SK-N-SH (cell line): ENCODE results near the gene ULK1. TPM values are rescaled to one million over a fixed set of nuclear protein-coding genes. Genes with fewer than 3 reads are reported as not detected.

ENCODE experiments used
- CTCF ChIA-PET: fragments of 300-600, 350-600 bp; formaldehyde crosslinking; extraction: SDS; loops from one replicate; lab custom pipeline; 2021; lab: Yijun Ruan, JAX
- POLR2A ChIA-PET: fragments of 350-600 bp; sonication (Branson Sonifier 250); formaldehyde crosslinking; extraction: SDS; loops from one replicate; lab custom pipeline; 2020; ENCODE audit warnings: antibody characterized with exemption, inconsistent platforms; lab: Yijun Ruan, JAX
- DNase-seq: peaks from one replicate; pipeline ENCODE4 v3.0.0; 2012
- H2AFZ ChIP-seq: fragments of 200-600 bp; sonication (generic); 2 replicates; pipeline ENCODE4 v1.8.1; 2016; ENCODE audit warnings: antibody characterized with exemption, mild to moderate bottlenecking, low read depth
- H3F3A ChIP-seq: fragments of 200-600 bp; sonication (generic); replicated peaks from 2 replicates; pipeline ENCODE3; 2016; ENCODE audit warnings: antibody characterized with exemption, mild to moderate bottlenecking; ENCODE audit not compliant: insufficient read depth
- H3K27ac ChIP-seq, 2 experiments: fragments of 200-500 bp in 1 of 2; fragments of 200-600 bp in 1 of 2; sonication (Bioruptor generic) in 1 of 2; sonication (generic), shearing (Covaris generic) in 1 of 2; 2 replicates each; pipeline versions ENCODE4 v1.5.1 to v1.6.1; 2014 to 2016; ENCODE audit warnings: low read depth in 2 of 2, inconsistent platforms in 1 of 2, low read length in 1 of 2, mild to moderate bottlenecking in 1 of 2, mixed read lengths in 1 of 2
- H3K27me3 ChIP-seq: fragments of 200-600 bp; sonication (generic), shearing (Covaris generic); 2 replicates; pipeline ENCODE4 v1.6.1; 2016; ENCODE audit warnings: mixed run types; ENCODE audit not compliant: insufficient read depth
- H3K36me3 ChIP-seq, 2 experiments: fragments of 200-500 bp in 1 of 2; fragments of 200-600 bp in 1 of 2; sonication (Bioruptor generic) in 1 of 2; sonication (generic) in 1 of 2; replicated peaks in 1 of 2; 2 replicates each; pipeline versions ENCODE3 to v1.5.1; 2014 to 2016; ENCODE audit warnings: low read length in 1 of 2, mild to moderate bottlenecking in 1 of 2; ENCODE audit not compliant: insufficient read depth in 2 of 2, control insufficient read depth in 1 of 2
- H3K4me1 ChIP-seq, 2 experiments: fragments of 200-500 bp in 1 of 2; fragments of 200-600 bp in 1 of 2; sonication (Bioruptor generic) in 1 of 2; sonication (generic), shearing (Covaris generic) in 1 of 2; 2 replicates each; pipeline versions ENCODE4 v1.5.1 to v1.6.1; 2014 to 2016; ENCODE audit warnings: low read depth in 1 of 2, low read length in 1 of 2, mixed run types in 1 of 2; ENCODE audit not compliant: insufficient read depth in 2 of 2, control insufficient read depth in 1 of 2
- H3K4me2 ChIP-seq: fragments of 200-600 bp; sonication (generic), shearing (Covaris generic); 2 replicates; pipeline ENCODE4 v1.6.1; 2017; ENCODE audit warnings: mixed run types
- H3K4me3 ChIP-seq, 2 experiments: fragments of 200-500 bp in 1 of 2; fragments of 200-600 bp in 1 of 2; sonication (Bioruptor generic) in 1 of 2; sonication (generic), shearing (Covaris generic) in 1 of 2; 2 replicates each; pipeline versions ENCODE4 v1.5.1 to v1.8.1; 2014 to 2016; ENCODE audit warnings: low read depth in 2 of 2, inconsistent platforms in 1 of 2, low read length in 1 of 2, mild to moderate bottlenecking in 1 of 2, mixed read lengths in 1 of 2, moderate library complexity in 1 of 2
- H3K79me2 ChIP-seq: fragments of 200-600 bp; sonication (generic); 2 replicates; pipeline ENCODE4 v1.8.1; 2017; ENCODE audit warnings: mild to moderate bottlenecking; ENCODE audit not compliant: insufficient read depth
- H3K9ac ChIP-seq: fragments of 200-600 bp; sonication (generic); 2 replicates; pipeline ENCODE4 v1.6.1; 2017; ENCODE audit warnings: mixed run types
- H3K9me2 ChIP-seq: fragments of 200-600 bp; sonication (generic); 2 replicates; pipeline ENCODE4 v1.6.1; 2017; ENCODE audit warnings: mixed run types
- H3K9me3 ChIP-seq: fragments of 200-600 bp; sonication (generic); 2 replicates; pipeline ENCODE4 v1.6.1; 2017; ENCODE audit warnings: mixed run types, mild to moderate bottlenecking, moderate library complexity
- H4K20me1 ChIP-seq: fragments of 200-600 bp; sonication (generic); 2 replicates; pipeline ENCODE4 v1.6.1; 2017; ENCODE audit warnings: mild to moderate bottlenecking, mixed run types; ENCODE audit not compliant: insufficient read depth
- CTCF ChIP-seq: fragments of 200-600 bp; sonication (generic); IDR thresholded peaks from 2 replicates; pipeline ENCODE4 v1.6.1; 2017; ENCODE audit warnings: antibody characterized with exemption, mild to moderate bottlenecking, moderate library complexity
- EZH2phosphoT487 ChIP-seq: fragments of 200-600 bp; sonication (generic); IDR thresholded peaks from 2 replicates; pipeline ENCODE4 v1.6.1; 2017; ENCODE audit warnings: low read depth, mixed run types, mild to moderate bottlenecking, antibody characterized with exemption, moderate library complexity, borderline replicate concordance
- GATA2 ChIP-seq: sonication (generic); formaldehyde crosslinking; IDR thresholded peaks from 2 replicates; pipeline ENCODE4 v1.5.0; 2020; ENCODE audit warnings: mild to moderate bottlenecking, missing genetic modification reagents
- IRF3 ChIP-seq: fragments of 150-350 bp; IDR thresholded peaks from 2 replicates; pipeline ENCODE4 v1.6.1; 2016; ENCODE audit warnings: mild to moderate bottlenecking, low read depth, low read length
- MXI1 ChIP-seq: IDR thresholded peaks from 2 replicates; pipeline ENCODE4 v1.6.1; 2012; ENCODE audit warnings: mild to moderate bottlenecking, low read depth, low read length, improper control_type of control experiment
- POLR2AphosphoS5 ChIP-seq: IDR thresholded peaks from 2 replicates; pipeline ENCODE4 v1.6.1; 2012; ENCODE audit warnings: low read depth, low read length
- YY1 ChIP-seq: IDR thresholded peaks from 2 replicates; pipeline ENCODE4 v1.4.0; 2012; ENCODE audit warnings: low read depth, mild to moderate bottlenecking
- WGBS: methylation state at CpG from one replicate; pipeline ENCODE4 v1.1.6; 2017; ENCODE audit warnings: low lambda C conversion rate; 5-methylcytosine and 5-hydroxymethylcytosine counted together
- polyA plus RNA-seq, 3 experiments: library from polyadenylated mRNA; depleted of rRNA; stranded (reverse); fragments of >200 nt; gene quantifications; 2 replicates each; pipeline ENCODE4 v1.2.3, GENCODE V29; 2012

ULK1 gene
- polyA plus RNA-seq, 1 of the 3 experiments (the other 2 are of a cell fraction): 10.7 TPM

GRCh38 chr12:131919366-131920156 lies 25.1 kb downstream of the ULK1 start:
- Histone ChIP-seq H3K9me2 (no peaks in the 10 kb centered on the region), H3K4me3 (no peak overlapping the region), H3F3A (peaks cover 3% of the 10 kb centered on the region), H4K20me1 (no peaks in the 10 kb centered on the region), H3K9ac (no peak overlapping the region), H2AFZ (no peak overlapping the region), H3K4me2 (no peak overlapping the region)
- TF ChIP-seq MXI1: no peak
- no peak for TF ChIP-seq YY1
- TF ChIP-seq IRF3: no peak
- no peak for TF ChIP-seq CTCF
- TF ChIP-seq EZH2phosphoT487: no peak
- TF ChIP-seq POLR2AphosphoS5: no peak
- TF ChIP-seq, all 33 proteins: peak for 0
- ChIA-PET CTCF (interaction anchor here (0.5 kb wide), 1 partner anchor 162 kb away, joined by 3 read pairs; no protein-coding TSS in a partner anchor), POLR2A (no interaction called here)
- Histone ChIP-seq H3K9me3 (no peaks in the 10 kb centered on the region), H3K4me1 (no peaks in the 10 kb centered on the region; a peak in 1 of 4 replicates), H3K27me3 (no peaks in the 10 kb centered on the region), H3K36me3 (peaks cover 2 to 52% of the 10 kb centered on the region in 2 experiments), H3K79me2 (no peaks in the 10 kb centered on the region), H3K27ac (no peak overlapping the region)
- DNase-seq: no peak
- WGBS: 96% methylated on average over 14 of the region's 37 CpGs

- 94% methylated on average over 8 of the region's 14 CpGs for WGBS
- CTCF ChIA-PET: no interaction called here
Measured at GRCh38 chr12:131920157-131920508, 25.7 kb downstream of the ULK1 start.

More at GRCh38 chr12:131920157-131920508, 25.7 kb downstream of the ULK1 start:
- Histone ChIP-seq H4K20me1 (no peaks in the 10 kb centered on the region), H3K9me3 (no peaks in the 10 kb centered on the region), H3K9ac (no peak overlapping the region), H3K27ac (no peak overlapping the region), H3K4me2 (no peak overlapping the region), H2AFZ (no peak overlapping the region), H3K4me3 (no peak overlapping the region), H3K79me2 (no peaks in the 10 kb centered on the region), H3K36me3 (peaks cover 0 to 47% of the 10 kb centered on the region in 2 experiments), H3K9me2 (no peaks in the 10 kb centered on the region), H3F3A (peaks cover 3% of the 10 kb centered on the region), H3K4me1 (no peaks in the 10 kb centered on the region; a peak in 1 of 4 replicates), H3K27me3 (no peaks in the 10 kb centered on the region)
- no peak for TF ChIP-seq GATA2 (CRISPR knock-in tag)
- POLR2A ChIA-PET: no interaction called here
- no peak for DNase-seq
